ENCODE data around the gene IL23A.
"Not testable (repeated sequence)": the region's sequence is repeated elsewhere in the genome, so short reads cannot be mapped to it uniquely, and the experiment has no call there.

IL23A gene

DNA sequence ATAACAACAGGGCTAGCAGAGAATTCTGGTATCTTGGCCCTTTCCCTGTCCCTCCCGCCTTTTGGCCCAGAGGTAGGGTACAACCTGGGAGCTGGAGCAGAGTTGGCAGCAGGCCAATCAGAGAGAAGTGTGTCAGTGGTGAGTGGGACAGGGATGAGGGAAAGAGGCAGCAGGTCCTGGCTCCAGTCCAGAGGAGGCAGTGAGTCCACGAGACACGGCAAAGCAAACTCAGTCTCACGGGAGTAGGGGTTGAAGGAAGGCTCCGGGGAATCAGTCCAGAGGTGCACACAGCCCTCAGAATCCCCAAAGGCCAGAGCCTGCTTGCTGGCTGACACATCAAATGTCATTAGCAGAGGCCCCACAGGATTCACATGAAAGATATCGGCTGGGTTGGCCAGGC is 12.2 kb upstream of the IL23A start:
- no peak for DNase-seq

DNA sequence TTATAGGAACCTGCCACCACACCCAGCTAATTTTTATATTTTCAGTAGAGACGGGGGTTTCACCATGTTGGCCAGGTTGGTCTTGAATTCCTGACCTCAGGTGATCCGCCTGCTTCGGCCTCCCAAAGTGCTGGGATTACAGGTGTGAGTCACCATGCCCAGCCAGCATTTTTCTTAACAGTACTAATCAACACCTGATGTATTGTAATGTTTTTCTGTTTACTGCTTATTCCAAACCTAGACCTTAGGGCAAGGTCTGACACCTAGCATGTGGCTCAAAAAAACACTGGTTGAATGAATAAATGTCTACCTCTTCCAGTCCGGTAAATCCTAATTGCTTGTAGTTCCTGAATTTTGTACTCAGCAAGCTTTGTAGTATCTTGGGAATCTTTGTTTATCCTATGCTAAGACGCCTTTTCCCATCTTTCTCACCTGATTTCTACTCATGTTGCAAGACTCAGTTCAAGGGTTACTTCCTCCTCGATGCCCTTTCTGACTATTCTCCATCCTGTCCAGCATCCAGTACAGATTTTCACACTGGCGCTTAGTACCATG is 7.7 kb upstream of the IL23A start:
- no peak for DNase-seq

DNA sequence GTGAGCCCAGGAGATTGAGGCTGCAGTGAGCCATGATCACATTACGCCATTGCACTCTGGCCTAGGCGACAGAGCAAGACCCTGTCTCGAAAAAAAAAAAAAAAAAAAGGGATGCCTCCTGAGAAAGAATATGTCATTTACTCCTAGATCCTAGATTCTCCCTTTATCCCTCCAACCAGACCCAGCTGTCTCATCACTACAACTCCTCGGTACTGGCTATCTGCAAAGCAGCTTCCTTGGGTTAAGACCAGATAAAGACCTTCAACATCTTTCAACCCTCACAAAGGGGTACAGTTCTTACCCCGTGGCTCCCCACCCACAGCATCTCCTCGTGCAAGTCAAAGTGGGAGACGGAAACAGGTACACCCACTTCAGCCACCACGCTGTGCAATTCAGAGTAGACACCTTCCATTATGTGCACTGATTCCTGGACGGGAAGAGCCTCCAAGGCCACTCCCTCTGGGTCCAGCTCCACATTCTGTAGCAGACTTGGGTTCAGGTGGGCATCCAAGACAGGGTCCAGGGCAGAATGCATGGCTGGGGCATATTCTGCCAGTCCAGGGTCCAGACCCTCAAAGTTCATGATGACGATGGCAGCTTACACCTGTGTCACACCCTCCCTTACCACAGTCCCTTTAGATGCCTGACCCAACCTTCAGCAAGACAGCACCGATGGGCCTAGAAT is 6.0 kb upstream of the IL23A start:
- DNase-seq, result no peak

DNA sequence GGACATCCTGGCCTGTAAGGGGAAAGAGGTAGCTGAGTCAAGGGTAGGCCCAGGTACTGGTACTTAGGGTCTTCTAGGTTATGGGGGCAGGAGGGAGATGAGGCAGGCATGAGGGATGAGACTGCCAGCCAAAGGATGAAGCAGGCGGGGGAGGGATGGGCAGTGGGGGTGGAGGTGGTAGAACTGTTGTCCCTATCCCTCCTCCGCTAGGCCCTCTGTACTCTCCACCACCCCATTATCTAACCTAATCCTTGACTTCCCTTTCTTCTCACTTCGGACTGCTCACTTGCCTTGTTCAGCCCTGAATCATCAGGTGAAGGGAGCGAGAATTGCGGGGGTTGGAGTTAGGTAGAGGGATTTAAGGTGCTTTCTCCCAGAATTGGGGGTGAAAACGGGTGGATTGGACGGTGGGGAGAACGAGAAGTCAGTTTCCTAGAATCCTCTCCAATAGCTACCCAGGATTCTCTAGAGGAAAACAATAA is 5.4 kb upstream of the IL23A start:
- no peak for DNase-seq

DNA sequence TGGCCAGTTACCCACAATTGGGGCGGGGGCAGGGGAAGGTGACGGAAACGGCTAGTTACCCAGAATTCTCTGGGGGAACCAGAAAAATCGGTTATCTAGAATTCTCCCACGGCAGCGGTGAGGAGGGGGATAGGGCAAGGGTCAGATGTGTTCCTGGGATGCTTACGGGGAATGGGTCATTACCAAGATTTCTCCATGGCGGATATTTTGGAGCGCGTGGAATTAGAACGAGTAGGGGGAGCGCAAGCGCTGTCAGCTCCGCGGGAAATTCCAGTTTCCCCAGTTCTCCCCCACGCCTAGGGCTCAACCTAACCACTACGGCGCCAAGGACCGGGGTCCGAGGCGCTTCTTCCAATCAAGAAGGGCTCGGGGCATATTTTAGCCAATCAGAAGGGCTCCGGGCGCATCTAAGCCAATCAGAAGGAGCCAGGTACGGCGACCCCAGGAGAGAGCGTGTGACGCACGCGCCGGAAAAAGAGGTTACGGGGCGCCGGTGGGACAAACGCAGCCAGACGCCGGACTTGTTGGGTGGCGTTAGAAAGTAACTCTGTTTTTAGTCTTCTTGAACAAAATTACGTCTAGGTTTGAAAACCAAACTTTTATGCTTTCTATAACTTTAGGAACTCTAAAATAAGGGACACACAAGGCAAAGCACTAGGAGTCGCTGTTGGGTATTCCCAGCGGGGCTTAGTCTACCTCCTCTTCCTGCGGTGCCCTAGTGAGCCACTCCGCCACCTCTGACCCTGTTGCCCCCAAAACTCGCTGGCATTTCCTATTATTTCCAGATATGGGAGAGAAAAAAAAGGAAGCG is 4.8 kb upstream of the IL23A start, which contains the start of gene PAN2:
PAN2 (minus strand) TSS at position 322 of the 811 bp plus-strand sequence. CDS start 906 bp downstream, outside the sequence.
- peak; percentile 97 for DNase-seq

DNA sequence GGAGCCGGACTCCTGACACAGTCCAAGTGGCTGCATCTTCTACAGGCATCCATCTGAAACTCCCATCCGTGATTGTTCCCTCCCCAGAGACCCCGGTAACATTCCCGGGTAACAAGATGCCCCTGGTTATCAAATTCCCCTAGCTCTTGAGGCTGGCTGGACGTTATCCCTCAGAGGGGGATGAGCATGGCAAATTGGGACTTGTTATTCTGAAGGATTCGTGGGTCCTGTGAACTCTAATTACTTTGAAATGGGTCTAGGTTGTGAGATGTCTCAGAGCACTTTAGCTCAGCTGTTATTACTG is 4.2 kb upstream of the IL23A start:
- no peak for DNase-seq

DNA sequence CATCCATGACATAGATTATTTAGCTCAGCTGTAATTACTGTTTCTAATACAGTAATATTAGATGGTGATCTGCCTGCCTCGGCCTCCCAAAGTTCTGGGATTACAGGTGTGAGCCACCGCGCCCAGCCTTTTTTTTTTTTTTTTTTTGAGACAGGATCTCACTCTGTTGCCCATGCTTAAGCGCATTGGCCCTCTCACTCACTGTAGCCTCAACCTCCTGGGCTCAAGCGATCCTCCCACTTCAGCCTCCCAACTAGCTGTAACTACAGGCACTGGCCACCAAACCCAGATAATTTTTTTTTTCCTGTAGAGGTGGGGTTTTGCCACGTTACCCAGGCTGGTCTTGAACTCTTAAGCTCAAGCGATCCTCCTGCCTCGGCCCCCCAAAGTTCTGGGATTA is 3.2 kb upstream of the IL23A start:
- DNase-seq, result not testable (repeated sequence)

DNA sequence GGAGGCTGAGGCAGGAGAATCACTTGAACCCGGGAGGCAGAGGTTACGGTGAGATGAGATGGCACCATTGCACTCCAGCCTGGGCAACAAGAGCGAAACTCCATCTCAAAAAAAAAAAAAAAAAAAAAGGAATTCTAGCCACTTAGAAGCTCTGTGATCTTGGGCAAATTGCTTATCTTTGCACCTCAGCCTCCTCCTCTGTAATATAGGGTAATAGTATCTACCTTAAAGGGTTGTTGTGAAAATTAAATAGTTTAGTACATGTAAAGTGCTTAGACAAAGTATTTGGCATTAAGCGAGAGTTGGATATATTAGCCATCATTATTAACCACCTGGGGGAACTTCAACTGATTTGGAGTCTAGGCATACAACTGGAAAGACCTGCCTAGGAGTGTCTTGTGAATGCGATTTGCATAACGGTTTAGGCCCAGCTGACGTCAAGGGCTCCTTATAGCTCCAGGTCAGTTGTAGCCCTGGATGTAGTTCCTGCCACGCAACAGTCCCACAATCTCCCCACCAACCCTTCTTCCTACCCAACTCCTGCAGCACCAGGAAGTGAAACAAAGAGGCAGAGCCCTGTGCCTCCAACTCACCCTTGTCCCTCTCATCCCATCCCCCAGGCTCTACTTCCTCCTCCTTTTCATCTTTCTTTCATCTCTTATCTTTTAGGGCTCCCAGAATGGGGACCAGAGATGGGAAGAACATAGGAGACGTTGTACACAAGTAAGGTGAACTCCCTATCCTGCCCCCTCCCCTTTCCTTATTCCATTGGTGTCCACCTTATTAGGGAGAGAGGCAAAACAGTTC is 2.1 kb upstream of the IL23A start:
- DNase-seq, result no peak

DNA sequence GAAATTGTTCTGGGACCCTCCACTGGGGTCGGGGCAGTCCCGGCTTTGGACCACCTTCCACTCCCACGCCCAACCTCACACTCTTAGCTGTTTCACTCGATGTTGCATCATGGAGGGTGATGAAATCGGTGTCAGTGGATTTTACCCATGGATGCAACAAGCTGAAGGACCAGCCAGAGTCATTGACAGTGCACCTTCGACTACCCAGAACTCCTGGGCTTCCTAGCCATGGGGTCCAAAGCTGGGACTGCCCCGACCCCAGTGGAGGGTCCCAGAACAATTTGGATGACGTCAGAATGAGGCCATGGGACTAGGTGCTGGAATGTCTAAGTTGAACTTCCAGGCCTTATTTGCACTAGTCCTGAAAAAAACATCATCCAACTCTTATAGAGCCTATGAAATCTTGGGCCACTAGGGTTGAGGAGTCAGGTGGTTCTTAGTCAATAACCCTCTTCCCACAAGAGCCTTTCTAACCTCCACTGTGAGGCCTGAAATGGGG is 882 bp upstream of the IL23A start:
- DNase-seq, result no peak

DNA sequence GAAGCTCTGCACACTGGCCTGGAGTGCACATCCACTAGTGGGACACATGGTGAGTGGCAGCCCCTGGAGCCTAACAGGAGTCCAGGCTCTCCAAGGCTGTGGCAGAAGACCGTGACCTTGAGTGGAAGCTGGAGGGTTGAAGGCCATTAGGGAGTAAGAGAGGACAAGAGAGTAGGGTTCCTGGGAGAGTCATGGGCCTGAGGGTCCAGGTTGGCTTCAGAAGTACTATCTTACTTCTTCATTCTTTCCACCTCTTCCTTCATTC is 406 bp downstream of the IL23A start:
- no peak for DNase-seq

DNA sequence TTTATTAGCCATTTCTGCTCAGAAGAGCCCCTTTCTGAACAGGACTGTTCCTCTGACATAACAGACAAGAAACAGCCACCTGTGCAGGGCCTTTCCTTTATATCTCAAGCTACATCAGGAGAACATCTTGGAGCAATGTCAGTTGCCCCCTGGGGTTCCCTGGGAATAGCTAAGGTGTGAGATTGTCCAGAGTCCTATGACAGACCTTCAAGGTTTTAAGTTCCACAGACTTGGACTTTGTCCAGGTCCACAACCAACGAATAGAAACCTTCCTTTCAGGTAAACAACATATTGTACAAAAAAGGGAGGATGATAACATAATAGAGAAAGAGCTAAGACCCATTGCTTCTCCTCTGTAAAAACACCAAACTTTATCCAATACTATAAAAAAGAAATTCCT is 2.9 kb downstream of the IL23A start:
- no peak for DNase-seq

DNA sequence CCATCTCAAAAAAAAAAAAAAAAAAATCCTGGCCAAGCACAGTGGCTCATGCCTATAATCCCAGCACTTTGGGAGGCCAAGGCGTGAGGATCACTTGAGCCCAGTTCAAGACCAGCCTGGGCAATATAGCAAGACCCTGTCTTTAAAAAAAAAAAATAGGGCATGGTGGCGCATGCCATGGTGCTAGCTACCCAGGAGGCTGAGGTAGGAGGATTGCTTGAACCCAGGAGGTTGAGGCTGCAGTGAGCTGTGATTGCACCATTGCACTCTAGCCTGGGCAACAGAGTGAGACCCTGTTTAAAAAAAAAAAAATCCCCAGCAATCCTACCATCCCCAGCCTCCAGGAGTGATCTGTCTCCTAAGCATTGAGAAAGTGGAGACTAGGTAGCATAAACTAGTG is 3.6 kb downstream of the IL23A start:
- not testable (repeated sequence) for DNase-seq

DNA sequence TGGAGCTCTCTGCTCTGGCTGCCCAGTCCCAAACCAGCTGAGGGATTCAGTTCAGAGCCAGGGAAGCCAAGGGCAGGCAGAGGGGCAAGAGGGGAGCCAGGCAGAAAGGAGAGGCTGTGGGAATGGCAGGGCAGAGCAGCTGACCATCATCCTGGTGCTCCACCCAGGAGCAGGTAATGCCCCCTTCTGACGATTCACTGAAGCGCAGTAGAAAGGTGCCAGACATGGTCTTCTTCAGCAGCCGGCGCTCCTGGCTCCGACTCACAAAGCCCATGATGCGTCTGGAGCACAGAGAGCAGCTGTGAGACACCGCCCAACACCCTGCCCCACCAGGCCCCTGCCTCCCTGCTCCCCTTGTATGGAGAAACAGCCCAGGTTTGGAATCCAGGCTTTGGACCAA is 8.0 kb downstream of the IL23A start:
- no peak for DNase-seq

DNA sequence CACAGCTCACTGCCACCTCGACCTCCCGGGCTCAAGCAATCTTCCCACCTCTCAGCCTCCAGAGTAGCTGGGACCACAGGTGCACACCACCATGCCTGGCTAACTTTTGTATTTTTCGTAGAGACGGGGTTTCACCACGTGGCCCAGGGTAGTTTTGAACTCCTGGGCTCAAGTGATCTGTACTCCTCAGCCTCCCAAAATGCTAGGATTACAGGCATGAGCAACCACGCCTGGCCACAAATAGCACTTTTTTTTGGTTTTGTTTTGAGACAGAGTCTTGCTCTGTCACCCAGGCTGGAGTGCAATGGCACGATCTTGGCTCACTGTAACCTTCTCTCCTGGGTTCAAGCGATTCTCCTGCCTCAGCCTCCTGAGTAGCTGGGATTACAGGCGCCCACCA is 8.6 kb downstream of the IL23A start:
- not testable (repeated sequence) for DNase-seq

DNA sequence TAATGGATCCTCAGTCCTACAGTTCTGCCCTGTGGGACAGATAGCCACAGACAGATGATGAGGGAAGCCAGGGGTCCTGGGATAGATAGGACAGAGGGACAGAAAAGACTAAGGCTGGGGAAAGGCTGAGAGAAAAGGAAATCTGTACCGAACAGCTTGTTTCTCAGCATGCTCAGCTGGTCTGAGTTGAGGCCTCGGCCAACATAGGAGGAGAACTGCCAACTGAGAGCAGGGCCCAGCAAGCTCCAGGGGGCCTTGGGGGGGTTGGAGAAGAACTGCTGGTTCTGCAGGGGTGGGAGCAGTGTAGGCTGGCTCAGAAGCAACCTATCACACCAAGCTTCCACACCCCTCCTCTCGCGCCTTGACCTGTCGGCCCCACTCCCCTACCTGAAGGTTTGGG is 10.1 kb downstream of the IL23A start:
- DNase-seq, result no peak

DNA sequence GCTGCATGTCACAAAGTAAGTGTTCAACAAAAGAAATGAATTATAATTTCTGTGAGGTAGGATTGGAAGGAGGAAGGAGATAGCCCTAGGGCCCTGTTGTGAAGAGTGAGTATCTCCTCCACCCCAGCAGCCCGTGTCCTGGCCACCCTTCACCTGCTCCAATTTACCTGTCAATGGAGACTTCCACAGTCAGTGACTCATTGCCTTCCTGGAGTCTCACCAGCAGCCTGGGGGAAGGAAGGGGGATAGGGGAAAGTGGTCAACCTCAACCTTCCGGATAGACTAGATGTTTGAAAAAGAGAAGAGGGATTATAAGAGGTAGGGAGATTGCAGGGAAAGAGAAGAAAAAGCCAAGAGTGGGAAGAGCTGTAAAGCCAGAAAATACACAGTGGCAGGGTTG is 12.0 kb downstream of the IL23A start:
- no peak for DNase-seq

DNA sequence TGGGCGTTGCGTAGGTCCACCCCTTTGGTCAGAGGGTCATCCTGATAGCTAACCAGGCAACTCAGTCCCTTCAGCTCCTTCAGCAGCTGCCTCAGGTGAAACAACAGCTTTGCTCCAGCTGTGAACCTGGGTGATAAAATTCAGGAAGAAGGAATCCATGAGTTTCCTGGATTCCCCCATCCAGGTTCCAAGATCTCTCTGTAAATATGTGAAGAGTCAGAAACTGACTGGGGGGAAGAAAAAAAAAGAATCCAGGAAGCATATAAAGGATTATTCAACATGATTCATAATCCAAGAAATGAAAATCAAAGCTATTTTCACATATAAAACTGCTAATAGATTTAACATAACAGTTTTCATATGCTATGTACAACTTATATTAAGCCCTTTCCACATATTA is 12.6 kb downstream of the IL23A start:
- no peak for DNase-seq

DNA sequence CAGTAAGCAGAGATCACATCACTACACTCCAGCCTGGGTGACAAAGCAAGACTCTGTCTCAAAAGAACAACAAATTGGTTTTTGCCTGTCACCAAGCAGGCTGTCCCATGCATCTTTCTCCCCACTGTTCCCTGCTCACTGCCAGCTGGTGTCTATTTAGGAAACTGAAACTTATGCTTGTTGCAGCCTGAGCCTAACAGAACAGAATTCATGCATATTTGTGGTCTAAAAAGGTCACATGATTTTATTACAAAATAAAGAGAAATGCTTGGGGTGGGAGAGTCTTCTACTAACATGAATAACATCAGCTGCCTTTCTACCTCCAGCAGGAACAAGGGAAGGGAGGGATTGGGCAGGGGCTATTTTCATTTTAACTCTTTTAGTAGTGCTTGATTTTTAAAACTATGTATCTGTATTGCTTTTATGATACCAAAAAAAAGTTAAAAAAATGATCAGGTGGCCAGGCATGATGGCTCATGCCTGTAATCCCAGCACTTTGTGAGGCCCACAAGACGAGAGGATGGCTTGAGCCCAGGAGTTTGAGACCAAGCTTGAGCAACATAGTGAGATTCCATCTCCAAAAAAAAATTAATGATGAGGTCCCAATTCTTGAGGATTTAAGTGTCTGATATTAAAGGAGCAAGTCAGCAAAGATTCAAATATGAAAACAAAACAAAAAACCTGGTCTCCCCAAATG is 20.3 kb downstream of the IL23A start:
- DNase-seq, result peak; percentile 77

DNA sequence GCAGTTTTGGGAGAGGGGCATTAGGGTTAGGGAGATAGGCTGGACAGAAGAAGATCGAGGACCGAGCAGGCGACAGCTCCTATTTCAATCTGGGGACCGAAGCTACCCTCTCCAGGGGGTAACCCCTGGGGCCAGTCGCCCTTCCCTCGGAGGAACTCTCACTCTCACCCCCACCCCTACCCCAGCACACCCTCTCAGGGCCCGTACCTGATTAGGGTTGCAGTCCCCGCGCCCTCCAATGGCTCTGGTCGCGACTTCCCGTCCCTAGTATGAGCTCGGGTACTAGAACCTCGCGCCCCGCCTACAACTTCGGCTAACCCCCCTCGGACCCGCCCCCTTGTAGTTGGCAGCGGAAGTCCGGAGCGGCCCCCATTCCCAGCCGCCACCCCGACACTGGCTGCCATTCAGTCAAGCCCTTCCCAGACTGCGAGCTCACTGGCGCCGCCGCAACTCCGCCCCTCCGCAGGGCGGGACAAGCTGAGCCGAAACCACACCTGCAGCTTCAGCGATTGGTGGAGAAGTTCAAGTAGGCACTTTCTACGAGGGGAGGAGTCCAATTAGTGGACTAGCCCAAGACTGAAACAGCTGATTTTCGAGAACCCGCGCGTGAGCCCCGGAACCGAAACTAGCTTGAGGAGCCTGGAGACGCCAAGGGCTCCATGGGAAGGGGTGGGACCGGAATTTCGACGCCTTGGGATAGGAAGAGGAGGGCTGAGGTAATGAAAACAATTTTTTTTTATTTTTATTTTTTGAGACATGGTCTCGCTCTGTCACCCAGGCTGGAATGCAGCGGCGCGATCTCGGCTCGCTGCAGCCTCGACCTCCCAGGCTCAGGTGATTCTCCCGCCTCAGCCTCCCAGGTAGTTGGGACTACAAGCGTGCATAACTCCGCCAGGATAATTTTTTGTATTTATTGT is 21.4 kb downstream of the IL23A start, which contains the start of gene STAT2:
STAT2 (minus strand) TSS at position 257 of the 917 bp plus-strand sequence. CDS start 3,536 bp downstream, outside the sequence.
- peak; percentile 99 for DNase-seq

DNA sequence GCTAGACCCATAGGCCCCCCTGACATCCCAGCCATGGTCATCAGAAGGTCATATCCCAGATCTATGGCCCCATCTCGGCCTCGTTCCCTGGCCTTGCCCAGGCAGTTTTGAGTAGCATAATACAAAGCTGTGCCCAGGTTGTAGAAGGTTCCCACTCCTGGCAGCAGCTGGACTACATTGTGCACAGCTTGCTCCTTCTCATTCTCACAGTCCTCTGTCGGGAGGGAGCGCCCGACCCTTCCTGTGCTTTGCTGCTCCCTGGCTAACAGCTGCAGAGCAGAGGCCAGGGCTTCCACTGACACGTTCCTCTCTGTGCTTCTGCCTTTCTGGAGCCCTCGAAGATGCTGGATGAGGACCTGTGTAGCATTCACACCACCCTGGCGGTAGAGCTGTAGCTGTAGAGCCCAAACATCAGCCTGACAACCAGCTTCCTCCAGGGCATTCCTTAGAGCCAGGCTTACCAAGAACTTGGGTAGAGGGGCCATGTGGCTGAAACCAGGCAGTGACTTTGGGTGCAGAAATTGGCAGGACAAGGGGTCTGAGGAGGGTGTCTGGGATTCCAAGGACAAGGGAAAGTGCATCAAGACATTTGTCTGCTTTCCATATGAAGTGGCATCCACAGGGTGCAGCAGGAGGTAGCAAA is 22.9 kb downstream of the IL23A start:
- no peak for DNase-seq
